Uterus (tissue), 4 donors: ENCODE measurements around the gene NR1H3. TPM values are rescaled to one million over a fixed set of nuclear protein-coding genes. Genes with fewer than 3 reads are reported as not detected.

ENCODE experiments used
- DNase-seq, 2 donors: peaks; one replicate each; pipeline ENCODE4 v3.0.0-alpha.2; 2019 to 2020
- H3K27ac ChIP-seq, 2 donors: fragments of 200-600 bp; sonication (generic); 1 replicate in 1 of 2; 2 replicates in 1 of 2; pipeline ENCODE4 v1.5.1; 2016 to 2018
- H3K27me3 ChIP-seq, 2 donors: fragments of 200-600 bp; sonication (generic); one replicate each; pipeline ENCODE4 v1.5.1; 2018 to 2019; ENCODE audit warnings: control low read depth in 1 of 2
- H3K36me3 ChIP-seq, 2 donors: fragments of 200-600 bp; sonication (generic); one replicate each; pipeline ENCODE4 v1.5.1; 2019; ENCODE audit warnings: control low read depth in 1 of 2
- H3K4me1 ChIP-seq, 2 donors: fragments of 200-600 bp; sonication (generic); one replicate each; pipeline ENCODE4 v1.5.1; 2018 to 2019; ENCODE audit warnings: control low read depth in 1 of 2
- H3K4me3 ChIP-seq, 2 donors: fragments of 200-600 bp; sonication (generic); 1 replicate in 1 of 2; 2 replicates in 1 of 2; pipeline ENCODE4 v1.5.1; 2018 to 2019; ENCODE audit warnings: mild to moderate bottlenecking in 1 of 2
- H3K9me3 ChIP-seq, 2 donors: fragments of 200-600 bp; sonication (generic); one replicate each; pipeline ENCODE4 v1.5.1; 2019; ENCODE audit warnings: control low read depth in 1 of 2
- CTCF ChIP-seq, 4 experiments: fragments of 200-600 bp in 2 of 4; fragments of 450-650 bp in 2 of 4; sonication (generic) in 2 of 4; IDR thresholded peaks; one replicate each; pipeline ENCODE4 v1.5.1; 2016 to 2019; ENCODE audit warnings: antibody characterized with exemption in 4 of 4, mild to moderate bottlenecking in 2 of 4, moderate library complexity in 1 of 4
- POLR2A ChIP-seq, 2 donors: fragments of 450-650 bp; IDR thresholded peaks; one replicate each; pipeline ENCODE4 v1.6.1; 2016; ENCODE audit warnings: antibody characterized with exemption in 2 of 2, mild to moderate bottlenecking in 1 of 2, moderate library complexity in 1 of 2
- intact Hi-C: fragments of 100-400 bp; cut with DNase I; formaldehyde crosslinking; loops from one replicate; pipeline ENCODE4 v1.15.1; 2023; ENCODE audit warnings: low total_unique reads
- total RNA-seq, 4 donors: library from RNA; depleted of rRNA in 3 of 4; stranded (reverse); fragments of >200 nt in 3 of 4; gene quantifications; one replicate each; pipeline versions ENCODE4 v1.1.0 to v1.2.4, GENCODE V29; 2014 to 2023
- donor health status: DM: yes; HTN: yes; CAD: no.

NR1H3 gene
- total RNA-seq, 4 donors from 2014 or later, result 14.1 to 49.0 (median 31.9) TPM

GRCh38 chr11:47299078-47299477 is 41.3 kb downstream of the NR1H3 start:
- Histone ChIP-seq H3K27ac (no peak overlapping the region), H3K9me3 (peaks cover 0 to 23% of the 10 kb centered on the region in 2 donors), H3K36me3 (no peaks in the 10 kb centered on the region), H3K27me3 (no peaks in the 10 kb centered on the region), H3K4me1 (no peaks in the 10 kb centered on the region), H3K4me3 (no peak overlapping the region)
- no peak for DNase-seq
- intact Hi-C loops, result no loop called here
- TF ChIP-seq POLR2A (IDR thresholded peaks at IDR 0.05), result no peak
- no peak for TF ChIP-seq CTCF (IDR thresholded peaks at IDR 0.05)

DNA sequence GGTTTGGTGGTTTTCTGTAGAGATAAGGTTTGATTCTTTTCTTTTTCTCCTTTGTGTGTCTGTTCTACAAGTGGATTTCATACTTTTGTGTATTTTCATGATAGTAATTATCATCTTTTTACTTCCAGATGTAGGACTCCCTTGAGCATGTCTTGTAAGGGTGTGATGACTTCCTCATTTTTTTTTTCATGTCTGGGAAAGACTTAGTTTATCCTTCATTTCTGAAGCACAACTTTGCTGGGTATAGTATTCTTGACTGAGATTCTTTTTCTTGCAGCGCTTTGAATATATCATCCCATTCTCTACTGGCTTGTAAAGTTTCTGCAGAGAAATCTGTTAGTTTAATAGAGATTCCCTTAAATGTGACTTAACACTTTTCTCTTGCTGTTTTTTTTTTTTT is 45.1 kb downstream of the NR1H3 start:
- peaks cover 0 to 23% of the 10 kb centered on the region in 2 donors for H3K9me3 ChIP-seq
- intact Hi-C loops, result no loop called here
- H3K4me1 ChIP-seq, result no peaks in the 10 kb centered on the region
- TF ChIP-seq POLR2A (IDR thresholded peaks at IDR 0.05) (no peak), CTCF (IDR thresholded peaks at IDR 0.05) (no peak)
- no peaks in the 10 kb centered on the region for H3K36me3 ChIP-seq
- H3K27me3 ChIP-seq, result no peaks in the 10 kb centered on the region
- no peak overlapping the region for H3K27ac ChIP-seq
- no peak overlapping the region for H3K4me3 ChIP-seq
- no peak for DNase-seq

DNA sequence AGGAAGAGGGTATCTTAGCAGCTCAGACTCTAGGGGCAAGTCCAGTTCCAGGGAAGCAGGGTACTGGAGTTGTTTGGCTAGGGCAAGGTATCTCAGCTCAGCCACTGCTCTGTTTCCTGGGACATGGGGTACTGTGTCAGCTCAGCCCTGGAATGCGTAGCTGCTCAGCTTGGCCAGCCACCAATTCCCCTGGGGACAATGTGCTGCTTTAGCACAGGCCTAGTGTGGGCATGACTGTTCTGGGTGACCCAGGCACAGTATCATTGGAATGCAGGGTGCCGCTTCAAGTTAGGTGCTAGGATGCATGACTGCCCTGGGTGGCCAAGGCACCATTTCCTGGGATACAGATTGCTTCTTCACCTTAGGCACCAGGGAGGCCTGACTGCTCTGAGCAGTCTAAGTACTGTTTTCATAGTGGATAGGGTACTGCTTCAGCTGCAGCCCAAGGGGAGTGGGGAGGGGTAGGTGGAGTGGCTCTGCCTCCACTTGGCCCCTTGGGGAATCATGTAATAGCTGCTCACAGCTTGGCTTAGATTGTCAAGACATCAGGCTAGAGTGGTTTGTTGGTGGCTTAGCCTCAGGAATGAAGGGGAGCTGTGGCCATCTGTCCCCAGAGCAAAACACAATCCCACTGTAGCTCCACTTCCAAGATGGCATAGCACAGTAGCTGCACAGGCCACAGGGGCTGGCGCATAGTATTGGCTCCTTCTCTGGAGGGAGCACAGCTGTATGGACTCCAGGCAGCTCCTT is 48.1 kb downstream of the NR1H3 start:
- intact Hi-C loops, result no loop called here
- DNase-seq, result no peak
- Histone ChIP-seq H3K36me3 (no peaks in the 10 kb centered on the region), H3K9me3 (peaks cover 0 to 20% of the 10 kb centered on the region in 2 donors), H3K4me1 (no peaks in the 10 kb centered on the region), H3K27me3 (no peaks in the 10 kb centered on the region), H3K4me3 (no peak overlapping the region), H3K27ac (no peak overlapping the region)
- no peak for TF ChIP-seq POLR2A (IDR thresholded peaks at IDR 0.05)
- TF ChIP-seq CTCF (IDR thresholded peaks at IDR 0.05), result no peak

DNA sequence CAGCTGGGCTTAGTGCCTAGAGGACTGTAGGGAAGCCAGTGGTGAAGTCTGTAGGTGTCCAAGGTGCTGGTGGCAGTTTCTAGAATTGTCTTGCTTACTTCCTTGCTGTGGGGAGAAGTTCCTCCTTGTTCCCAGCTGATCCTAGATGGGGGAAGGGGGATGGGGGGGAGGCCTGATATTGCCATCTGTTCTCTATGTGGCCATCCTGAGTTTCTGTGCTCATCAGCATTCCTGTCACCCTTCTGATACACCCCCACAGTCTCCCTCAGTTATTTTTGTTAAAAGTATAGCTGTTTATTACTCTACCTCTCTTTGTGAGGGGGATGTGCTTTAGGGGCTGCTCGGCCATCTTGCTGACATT is 48.7 kb downstream of the NR1H3 start:
- H3K27ac ChIP-seq, result no peak overlapping the region

More for the DNA sequence above, 48.7 kb downstream of the NR1H3 start:
- Histone ChIP-seq H3K4me3 (no peak overlapping the region), H3K27me3 (no peaks in the 10 kb centered on the region), H3K36me3 (no peaks in the 10 kb centered on the region), H3K9me3 (peaks cover 0 to 16% of the 10 kb centered on the region in 2 donors), H3K4me1 (no peaks in the 10 kb centered on the region)
- intact Hi-C loops, result no loop called here
- TF ChIP-seq POLR2A (IDR thresholded peaks at IDR 0.05), result no peak
- no peak for TF ChIP-seq CTCF (IDR thresholded peaks at IDR 0.05)
- no peak for DNase-seq
